ENCODE data around the gene METTL3.

Gene METTL3

DNA sequence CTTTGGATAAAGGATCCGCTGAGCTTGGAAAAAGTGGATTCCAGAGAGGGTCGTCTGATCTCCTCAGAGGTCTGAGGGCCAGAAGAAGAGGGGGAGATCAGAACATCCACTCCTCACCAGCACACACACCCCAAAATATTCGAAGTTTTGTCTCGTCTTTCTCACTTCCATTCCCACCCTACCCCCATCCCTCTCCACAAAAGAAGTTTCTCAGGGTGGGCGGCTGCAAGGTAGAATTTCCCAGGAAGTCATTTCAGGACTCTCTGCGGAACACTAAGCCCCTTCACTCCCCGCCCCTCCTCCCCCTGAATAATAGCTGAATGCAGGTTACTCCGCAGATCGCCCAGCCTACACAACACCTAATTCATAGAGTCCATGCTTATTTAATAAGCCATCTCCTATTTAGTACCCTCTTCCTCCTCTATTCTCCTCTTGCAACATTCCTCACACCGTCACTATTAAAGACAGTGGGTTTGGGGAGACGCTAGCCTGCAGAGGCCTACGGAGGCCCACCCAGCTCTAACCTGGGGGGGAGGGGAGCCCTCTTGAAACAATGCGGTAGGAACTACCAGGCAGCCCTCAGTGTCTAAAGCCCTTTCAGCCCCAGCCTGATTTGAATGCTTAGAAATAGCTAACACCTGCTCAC lies 15.7 kb upstream of the METTL3 start:
- no peak for DNase-seq (ENCODE audit: low read depth)

DNA sequence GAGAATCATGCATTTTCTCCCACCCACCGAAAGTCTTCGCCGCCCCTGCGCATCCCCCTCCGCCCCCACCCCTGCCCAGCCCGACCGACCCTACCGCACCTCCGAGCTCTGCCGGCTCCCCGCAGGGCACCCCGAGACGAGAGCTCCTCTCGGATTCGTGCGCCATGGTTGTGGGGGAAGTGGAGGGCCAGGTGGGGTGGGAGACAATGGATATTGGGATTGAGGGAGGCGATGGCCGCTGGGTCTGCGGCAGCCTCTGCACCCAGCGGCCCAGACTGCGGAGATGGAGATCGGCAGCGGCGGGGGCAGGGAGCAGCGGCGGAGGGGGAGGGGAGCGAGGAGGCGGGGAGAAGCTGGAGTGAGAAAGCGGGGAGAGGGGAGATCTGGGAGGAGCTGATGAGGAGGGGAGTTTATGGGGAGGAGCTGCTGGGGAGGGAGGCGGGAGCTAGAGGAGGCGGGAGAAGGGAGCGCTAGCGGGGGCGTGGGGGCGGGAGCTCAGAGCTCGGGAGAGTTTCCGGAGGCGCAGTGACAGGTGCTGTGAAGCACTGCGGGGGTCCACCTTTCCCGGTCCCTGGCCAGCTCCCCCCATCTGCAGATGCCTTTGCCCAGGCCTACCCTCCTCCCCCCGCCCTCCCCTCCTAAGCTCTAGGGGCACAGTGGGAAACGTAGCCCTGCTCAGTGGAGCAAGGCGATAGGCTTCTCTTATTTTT lies 15.0 kb upstream of the METTL3 start, which contains the start of gene SALL2:
Gene SALL2, minus strand, starts transcription at position 385 of the 710 bp plus-strand sequence. Its CDS starts 219 bp downstream, at position 166.
- no peak for DNase-seq (ENCODE audit: low read depth)

DNA sequence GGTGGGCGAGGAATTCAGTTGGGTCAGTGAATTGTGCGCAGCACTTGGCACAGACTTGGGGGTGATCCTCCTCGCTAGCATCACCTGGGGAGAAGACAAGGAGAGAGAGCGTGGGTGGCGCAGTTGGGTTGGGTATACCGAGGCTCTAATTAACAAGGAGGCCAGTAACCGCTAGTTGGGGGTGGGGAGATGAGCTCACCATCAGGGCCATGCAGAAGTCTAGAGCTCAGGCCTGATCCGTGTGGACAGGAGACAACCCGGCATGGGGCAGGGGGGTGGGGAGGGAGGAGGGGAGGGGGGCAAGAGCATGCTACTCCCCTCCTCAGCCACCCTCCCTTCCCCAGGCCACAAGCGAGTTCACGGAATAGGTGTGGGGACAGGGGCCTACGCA lies 14.4 kb upstream of the METTL3 start:
- DNase-seq (ENCODE audit: low read depth), result no peak

DNA sequence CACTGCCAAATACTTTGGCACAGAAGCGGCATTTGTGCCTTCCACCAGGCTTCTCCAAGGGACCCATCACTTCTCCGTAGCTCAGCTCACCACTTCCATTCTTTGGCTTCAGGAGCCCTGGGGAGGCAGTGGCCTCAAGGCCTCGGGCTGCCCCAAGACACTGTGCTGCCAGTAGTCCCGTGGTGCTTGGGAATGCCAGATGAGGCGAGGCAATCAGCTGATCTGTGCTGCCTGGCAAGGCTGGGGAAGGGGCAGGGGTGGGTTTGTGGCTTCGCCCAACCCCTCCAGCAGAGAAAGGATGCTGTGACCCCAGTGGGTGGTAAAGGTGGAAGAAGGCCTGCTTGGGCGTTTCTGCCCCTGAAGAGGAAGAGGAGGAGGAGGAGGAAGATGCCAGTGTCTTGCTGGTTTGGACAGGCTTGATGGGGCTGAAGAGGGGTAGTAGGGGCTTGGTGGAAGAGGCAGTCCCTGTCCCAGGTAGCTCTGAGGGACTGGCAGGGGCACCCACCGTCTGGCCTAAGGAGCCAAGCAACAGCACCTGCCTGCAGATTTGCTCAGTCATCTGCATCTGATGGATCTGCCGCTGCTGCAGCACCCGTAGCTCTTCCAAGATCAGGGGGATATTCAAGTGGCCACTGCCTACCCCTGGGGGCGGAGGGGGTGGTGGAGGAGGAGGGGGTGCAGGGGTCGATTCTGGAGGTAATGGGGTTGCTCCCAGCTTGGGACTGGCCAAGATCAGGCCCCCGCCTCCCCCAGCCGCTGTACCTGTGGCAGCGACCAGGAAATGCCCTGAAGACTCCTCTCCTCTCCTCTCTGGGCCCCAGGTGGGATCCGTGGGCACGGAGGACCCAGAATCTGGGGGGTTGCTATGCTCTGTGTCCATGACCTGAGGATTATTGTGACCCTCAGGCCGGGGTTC lies 13.7 kb upstream of the METTL3 start:
- no peak for DNase-seq (ENCODE audit: low read depth)

DNA sequence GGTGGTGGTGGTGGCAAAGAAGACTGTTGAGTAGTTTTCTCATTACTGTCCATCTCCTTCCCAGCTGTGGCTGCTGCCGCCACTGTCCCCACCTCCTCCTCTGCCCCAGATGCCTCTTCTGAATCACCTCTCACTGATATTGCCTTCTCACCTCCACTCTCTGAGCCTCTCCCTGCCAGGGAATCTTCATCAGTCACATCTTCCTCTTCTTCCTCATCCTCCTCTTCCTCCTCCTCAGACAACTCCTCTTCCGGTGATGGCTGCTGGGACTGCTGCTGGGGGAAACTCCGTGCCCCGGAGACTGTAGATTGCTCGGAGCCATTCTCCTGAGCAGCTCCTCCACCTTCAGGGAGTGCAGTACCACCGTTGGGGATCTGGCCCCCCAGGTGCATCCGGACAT lies 12.1 kb upstream of the METTL3 start:
- no peak for DNase-seq (ENCODE audit: low read depth)

DNA sequence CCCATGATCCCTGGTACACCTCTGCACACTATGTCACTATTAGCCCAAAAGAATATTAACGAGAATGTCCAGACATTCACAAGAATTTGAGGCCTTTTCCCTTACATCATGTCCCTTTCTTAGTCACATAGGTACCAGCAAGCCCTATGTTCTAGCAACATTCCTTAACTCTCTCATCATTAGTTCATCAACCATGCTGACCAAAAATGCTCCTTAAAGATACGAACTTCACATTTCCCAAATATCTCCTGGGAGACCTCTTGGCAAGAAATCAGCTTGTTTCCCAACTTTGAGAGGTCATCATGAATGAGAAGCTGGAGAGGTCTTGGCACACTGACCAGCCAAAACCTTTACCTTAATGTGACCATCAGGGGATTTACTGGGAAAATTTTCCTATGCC lies 10.4 kb upstream of the METTL3 start:
- DNase-seq (ENCODE audit: low read depth), result no peak

DNA sequence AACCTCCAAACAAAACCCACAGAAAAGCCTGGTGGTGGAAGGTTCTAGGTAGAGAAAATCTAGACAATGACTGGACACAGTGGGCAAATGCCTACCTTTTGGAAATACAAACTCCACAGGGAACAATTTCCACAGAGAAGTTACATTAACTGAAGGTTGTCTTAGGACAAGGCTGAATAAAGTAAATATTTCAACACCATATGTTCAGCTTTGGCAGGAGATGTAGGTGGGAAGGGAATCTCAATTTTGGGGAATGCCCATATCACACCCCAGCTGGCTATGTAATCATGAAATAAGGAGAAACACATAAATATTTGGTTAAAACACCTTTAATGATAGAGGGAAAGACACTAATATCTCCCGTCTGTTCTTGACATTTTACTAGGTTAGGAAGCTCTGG lies 9.6 kb upstream of the METTL3 start:
- DNase-seq (ENCODE audit: low read depth), result no peak

DNA sequence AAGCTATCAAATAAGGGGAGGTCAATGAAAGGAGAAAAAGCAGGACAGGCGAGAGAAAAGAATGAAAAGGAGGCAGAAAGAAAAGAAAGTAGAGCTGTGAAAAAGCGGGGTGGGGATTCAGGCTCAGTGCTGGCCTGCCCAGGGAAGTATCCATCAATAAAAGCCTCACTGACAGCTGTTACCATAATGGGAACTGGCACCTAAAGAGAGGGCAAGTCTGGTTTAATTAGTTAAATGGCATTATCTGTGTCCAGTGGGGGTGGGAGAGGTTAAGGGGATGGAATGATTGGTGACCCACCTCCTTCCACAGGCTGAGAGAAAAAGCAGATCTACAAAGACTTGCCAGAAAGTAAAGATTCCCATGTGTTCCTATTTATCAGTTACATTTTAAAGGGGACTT lies 7.6 kb upstream of the METTL3 start:
- DNase-seq (ENCODE audit: low read depth), result no peak

DNA sequence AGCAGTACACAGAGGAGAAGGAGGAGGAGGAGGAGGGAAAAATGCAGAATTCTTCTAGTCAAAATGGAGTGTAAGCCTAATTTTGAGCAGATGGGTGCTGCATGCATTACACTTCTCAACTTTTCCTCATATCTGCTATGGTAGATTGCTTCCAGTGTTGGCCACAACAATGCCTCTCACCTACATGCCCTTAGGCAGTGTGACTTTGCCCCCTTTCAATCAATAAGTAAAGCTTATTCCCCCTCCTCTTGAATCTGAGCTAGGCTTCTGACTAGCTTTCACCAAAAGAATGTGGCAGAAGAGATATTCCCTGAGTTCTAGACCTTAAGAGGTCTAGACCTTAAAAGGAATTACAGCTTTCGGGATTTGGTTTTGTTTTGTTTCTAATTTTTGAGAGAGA lies 3.2 kb upstream of the METTL3 start:
- DNase-seq (ENCODE audit: low read depth), result no peak

DNA sequence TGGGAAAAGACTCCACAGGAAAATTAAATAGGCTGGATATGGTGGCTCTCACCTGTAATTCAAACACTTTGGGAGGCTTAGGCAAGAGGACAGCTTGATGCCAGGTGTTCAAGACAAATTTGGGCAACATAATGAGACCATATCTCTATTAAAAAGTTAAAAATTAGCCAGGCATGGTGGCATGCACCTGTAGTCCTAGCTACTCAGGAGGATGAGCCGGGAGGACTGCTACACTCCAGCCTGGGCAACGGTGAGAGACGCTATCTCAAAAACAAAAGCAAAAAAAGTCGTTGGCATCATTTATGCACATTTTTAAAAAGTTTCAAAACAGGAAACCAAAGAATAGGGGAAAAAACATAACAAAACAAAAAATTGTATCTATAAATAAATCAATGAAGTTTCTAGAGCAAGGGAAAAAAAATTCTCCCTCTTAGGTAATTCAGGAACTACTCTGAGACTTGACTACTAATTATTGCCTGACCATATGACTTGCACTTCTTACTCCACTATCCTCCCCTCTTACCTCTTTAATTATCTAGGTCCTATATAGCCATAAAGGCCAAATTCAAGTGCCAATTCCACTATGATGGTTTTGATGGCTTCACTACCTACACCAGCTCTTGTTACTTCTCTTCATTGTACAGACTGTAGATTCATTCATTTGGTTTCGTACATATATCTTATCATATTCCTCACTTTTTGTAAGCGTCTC lies 1.6 kb downstream of the METTL3 start:
- DNase-seq (ENCODE audit: low read depth), result no peak

DNA sequence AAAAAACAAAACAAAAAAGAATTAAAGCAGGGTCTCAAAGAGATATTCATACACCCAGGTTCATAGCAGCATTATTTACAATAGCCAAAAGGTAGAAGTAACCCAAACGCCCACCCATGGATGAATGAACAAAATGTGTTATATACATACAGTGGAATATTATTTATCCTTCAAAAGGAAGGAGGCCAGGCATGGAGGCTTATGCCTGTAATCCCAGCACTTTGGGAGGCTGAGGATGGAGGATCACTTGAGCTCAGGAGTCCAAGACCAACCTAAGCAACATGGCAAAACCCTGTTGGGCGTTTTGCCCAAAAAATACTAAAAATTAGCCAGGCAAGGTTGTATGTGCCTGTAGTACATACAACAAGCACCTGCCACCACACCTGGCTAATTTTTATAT lies 4.6 kb downstream of the METTL3 start:
- DNase-seq (ENCODE audit: low read depth), result no peak

DNA sequence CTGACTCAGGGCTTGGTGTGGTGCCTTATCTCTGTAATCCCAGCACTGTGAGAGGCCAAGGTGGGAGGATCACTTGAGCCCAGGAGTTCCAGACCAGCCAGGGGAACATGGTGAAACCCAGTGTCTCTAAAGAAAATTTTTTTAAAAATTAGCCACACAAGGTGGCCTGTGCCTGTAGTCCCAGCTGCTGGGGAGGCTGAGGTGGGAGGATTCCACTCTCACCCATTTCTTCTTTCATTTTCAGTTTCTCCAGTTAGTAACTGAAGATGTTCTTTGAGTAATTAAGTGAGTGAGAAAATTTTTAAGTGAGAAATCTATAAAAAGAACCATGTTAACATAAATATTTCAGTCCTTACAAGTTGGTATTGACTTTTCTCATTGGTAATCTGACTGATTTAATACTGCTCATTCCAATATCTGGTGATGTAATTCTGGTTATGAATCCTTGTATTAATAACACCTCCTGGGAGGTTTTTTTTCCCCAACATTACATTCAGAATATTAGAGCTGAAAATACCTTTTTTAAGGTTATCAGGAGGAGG lies 6.1 kb downstream of the METTL3 start:
- DNase-seq (ENCODE audit: low read depth), result no peak

DNA sequence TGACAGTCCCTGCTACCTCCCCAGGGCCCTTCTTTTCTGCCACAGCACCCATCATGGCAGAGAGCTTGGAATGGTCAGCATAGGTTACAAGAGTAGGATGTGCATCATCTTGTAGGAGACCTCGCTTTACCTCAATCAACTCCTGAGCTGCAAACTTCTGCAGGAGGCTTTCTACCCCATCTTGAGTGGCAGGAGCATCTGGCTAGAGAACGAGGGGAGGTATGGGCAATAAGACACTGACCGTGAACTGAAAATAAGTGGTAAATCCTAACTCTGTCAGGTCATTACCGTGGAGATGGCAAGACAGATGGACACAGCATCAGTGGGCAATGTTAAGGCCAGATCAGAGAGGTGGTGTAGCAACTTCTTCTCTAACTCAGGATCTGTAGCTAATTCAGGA lies 7.8 kb downstream of the METTL3 start:
- DNase-seq (ENCODE audit: low read depth), result no peak

DNA sequence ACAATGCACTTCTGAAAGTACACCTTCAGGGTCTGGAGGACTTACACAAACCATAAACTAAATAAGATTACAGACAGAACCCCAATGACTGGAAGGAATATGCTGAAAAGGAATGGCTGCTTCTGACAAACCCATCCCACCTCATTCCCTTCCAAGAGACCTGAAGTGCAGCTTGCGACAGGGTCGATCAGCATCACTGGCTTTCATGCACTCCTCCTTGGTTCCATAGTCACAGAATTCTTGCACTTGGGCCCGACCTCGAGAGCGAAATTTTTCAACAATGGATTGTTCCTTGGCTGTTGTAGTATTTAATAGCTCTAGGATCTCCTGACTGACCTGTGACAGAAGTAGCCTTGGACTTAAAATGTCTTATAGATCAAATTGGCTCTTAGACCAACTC lies 9.6 kb downstream of the METTL3 start:
- DNase-seq (ENCODE audit: low read depth), result no peak

DNA sequence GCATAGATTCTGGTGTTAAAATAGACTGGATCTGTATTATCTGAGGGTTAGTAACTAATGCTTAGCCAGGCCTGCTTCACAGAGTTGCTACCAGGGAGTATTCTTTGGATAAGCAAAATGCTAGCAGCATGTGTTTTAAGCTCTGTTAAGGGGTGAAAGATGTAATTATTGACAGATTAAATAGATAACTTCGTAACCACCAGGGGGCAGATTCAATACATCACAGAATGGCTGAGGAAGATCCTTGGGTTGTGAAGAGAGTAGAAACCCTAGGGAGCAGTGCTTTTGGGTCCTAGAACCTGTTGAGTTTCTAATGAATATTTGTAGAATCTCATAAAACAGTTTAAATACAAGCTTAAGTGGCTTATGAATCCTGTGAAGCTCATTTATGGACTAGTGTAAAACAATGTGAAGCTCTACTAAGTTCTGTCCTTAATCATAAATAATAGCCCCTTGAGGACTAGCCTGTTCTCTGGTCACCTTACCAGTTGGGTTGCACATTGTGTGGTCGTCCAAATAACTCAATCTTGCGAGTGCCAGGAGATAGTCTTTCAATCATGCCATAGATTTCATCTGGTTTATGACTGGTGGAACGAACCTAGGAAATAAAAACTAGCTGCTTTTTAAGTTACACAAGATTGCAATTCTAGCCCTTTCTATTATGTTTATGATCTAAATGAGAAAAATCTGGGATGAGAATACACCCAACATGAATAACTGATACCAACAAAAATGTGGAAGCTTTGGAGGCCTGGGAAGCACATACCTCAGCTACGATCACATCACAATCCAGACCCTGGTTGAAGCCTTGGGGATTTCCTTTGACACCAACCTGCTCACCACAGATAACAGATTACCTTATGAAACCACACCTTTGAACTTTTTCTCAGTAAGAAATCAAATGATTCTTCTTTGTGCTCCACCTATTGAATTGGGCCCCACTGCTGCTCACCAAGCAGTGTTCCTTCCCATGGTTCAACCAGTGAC lies 12.3 kb downstream of the METTL3 start:
- DNase-seq (ENCODE audit: low read depth), result peak; percentile 17

DNA sequence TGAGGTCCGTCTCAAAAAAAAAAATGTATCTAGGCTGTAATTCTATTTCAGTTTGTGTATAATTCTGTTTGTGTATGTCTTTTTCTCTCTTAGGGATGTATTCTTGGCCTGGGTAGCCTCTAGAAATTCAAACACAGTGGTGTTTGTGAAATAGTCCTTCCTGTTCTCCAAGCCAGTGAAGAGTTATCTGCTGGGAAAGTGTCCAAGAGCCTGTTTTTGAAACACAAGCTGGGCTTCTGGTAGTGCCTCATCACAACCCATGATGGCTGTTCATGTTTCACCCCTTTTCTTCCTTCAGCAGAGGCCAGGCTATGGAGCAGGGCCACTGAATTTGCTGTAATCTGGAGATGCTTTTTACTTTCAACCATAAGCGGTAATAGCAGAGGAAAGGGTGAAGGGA lies 14.7 kb downstream of the METTL3 start:
- DNase-seq (ENCODE audit: low read depth), result no peak

DNA sequence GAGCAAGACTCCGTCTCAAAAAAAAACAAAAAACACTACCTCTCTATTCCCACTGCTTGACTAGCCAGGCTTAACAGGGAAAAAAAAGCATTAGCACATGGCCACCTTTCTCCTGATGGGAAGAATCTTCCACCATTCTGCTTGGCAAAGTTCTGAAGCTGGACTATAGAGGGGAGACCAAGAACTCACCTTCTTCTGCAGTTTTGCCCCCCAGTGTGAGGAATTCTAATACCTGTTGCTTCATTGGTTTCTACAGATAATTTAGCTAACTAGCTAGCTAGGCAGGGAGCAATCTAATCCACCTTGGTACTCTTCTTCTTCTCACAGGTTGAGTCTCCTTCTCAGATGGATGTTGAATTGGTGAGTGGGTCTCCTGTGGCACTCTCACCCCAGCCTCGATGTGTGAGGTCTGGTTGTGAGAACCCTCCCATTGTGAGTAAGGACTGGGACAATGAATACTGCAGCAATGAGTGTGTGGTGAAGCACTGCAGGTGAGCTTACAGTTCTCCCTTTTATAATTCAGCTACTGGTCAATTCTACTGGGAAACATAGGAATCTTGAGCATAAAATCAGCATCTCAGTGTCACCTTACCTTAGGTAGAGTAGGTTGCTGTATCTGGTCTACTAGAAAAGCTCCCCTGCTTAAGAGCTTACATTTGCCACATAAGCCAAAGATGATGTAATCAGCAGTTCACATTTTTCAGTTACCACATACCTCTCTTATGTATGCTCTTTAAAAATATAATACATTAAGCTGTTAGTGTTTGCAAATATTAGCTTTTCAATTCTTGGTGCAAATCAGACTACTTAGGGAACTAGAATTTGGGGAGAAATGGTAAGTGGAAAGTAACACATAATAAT lies 16.0 kb downstream of the METTL3 start:
- DNase-seq (ENCODE audit: low read depth), result no peak

DNA sequence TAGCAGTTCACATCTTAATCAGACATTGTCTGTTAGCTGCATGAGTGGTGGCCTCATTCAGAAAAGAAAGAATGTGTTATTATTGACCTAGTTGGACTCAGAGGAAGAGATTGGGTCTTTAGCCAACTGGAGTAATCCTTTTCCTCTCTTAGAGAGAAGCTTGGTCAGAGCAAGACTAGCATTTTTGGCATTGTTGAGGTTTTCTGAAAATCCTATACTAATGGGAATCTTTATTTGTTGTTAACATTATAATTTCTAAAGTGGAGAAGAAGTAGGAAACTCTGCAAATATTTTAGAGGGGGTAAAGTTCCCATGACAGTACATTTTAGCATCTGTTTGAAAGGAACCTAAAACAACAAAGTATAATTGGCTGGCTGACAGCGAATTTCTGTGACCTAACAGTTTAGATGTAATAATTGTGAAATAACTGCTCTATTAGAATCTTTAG lies 24.5 kb downstream of the METTL3 start:
- DNase-seq (ENCODE audit: low read depth), result no peak

DNA sequence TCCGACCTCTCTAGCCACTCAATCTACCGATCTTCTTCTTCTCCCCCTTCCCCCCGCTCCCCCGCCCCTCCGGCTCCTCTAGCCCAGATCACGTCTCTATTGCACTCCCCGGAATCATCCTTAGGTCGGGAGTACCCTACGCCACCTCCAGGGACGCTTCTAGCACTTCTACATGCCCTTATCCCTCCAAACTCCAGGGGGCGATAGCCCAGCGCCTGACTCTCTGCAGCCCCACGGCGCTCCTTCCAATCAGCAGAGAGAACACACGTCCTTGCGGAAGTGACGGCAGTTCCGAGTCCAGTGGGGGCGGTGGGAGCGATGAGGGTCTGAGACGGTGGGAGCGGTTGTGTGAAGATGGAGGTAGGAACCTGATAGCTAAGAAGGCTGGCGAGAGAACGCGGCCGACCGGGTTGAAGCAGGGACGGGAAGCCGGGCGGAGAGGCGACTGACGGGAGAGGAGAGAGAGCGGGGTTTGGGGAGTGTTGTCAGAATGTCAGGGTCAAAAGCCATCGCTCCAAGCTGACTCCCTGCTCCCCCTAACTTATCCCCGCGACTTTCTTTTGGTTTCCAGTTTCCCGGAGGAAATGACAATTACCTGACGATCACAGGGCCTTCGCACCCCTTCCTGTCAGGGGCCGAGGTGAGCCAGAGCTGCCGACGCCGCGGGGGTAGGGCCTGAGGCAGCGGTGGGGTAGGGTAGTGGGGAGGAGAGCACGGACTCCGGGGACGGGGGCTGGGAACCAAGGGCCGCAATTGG lies 34.0 kb downstream of the METTL3 start, which contains the start of the genes RAB2B and TOX4:
Gene RAB2B, minus strand, starts transcription at position 35 of the 757 bp plus-strand sequence. CDS start 87 bp downstream, outside the sequence.
Gene TOX4, plus strand, starts transcription at position 271 of the 757 bp plus-strand sequence. Its CDS starts 84 bp downstream, at position 355.
- DNase-seq (ENCODE audit: low read depth), result peak; percentile 92
